DMS53 treated with DMSO at 0.1 percent for 48 hours (cell line): ENCODE results near the gene KLHL30.

ENCODE experiments used
- DNase-seq: peaks from one replicate; lab custom pipeline; 2025; ENCODE audit not compliant: unreplicated experiment; lab: John Stamatoyannopoulos, UW

Gene KLHL30

GRCh38 chr2:238117199-238118154, 21.0 kb upstream of the KLHL30 start:
- no peak for DNase-seq

GRCh38 chr2:238119756-238120462, 18.6 kb upstream of the KLHL30 start:
- no peak for DNase-seq

GRCh38 chr2:238120463-238121298, 17.8 kb upstream of the KLHL30 start:
- DNase-seq: no peak

GRCh38 chr2:238121511-238122286, 16.8 kb upstream of the KLHL30 start:
- DNase-seq: no peak

- DNase-seq: no peak
Observed at GRCh38 chr2:238122287-238123217, 15.9 kb upstream of the KLHL30 start.

- DNase-seq: no peak
Observed at GRCh38 chr2:238123218-238123971, 15.1 kb upstream of the KLHL30 start.

- DNase-seq: no peak
Observed at GRCh38 chr2:238123991-238124470, 14.4 kb upstream of the KLHL30 start.

GRCh38 chr2:238124488-238125126, 13.9 kb upstream of the KLHL30 start:
- DNase-seq: no peak

GRCh38 chr2:238125127-238125885, 13.2 kb upstream of the KLHL30 start:
- DNase-seq: no peak

- no peak for DNase-seq
Observed at GRCh38 chr2:238126338-238126737, 12.1 kb upstream of the KLHL30 start.

- no peak for DNase-seq
Observed at GRCh38 chr2:238126775-238127164, 11.7 kb upstream of the KLHL30 start.

GRCh38 chr2:238127165-238128060, 11.1 kb upstream of the KLHL30 start:
- no peak for DNase-seq

GRCh38 chr2:238128061-238128440, 10.4 kb upstream of the KLHL30 start:
- no peak for DNase-seq

GRCh38 chr2:238128534-238129001, 9.9 kb upstream of the KLHL30 start:
- no peak for DNase-seq

- no peak for DNase-seq
Observed at GRCh38 chr2:238129166-238130010, 9.1 kb upstream of the KLHL30 start.
